HG02943 (cell line): ENCODE data around the gene RPS6KA2.

ENCODE experiments used
- ATAC-seq: cut with Tn5 transposase; IDR thresholded peaks from one replicate; pipeline ENCODE4 v1.9.1; 2021; ENCODE audit warnings: mild to moderate bottlenecking, low read depth, moderate library complexity; ENCODE audit not compliant: unreplicated experiment

The RPS6KA2 gene

GRCh38 chr6:166580076-166581050 lies 46.7 kb downstream of the RPS6KA2 start:
- ATAC-seq = no peak

- no peak for ATAC-seq
Measured at GRCh38 chr6:166579237-166579850, 47.7 kb downstream of the RPS6KA2 start.

GRCh38 chr6:166578536-166579236 lies 48.4 kb downstream of the RPS6KA2 start:
- ATAC-seq = no peak

GRCh38 chr6:166575205-166575604 lies 51.8 kb downstream of the RPS6KA2 start:
- ATAC-seq = no peak

GRCh38 chr6:166573511-166574216 lies 53.4 kb downstream of the RPS6KA2 start:
- no peak for ATAC-seq

GRCh38 chr6:166572370-166573261 lies 54.4 kb downstream of the RPS6KA2 start:
- no peak for ATAC-seq

GRCh38 chr6:166570929-166571713 lies 55.9 kb downstream of the RPS6KA2 start:
- no peak for ATAC-seq

GRCh38 chr6:166569206-166569605 lies 57.8 kb downstream of the RPS6KA2 start:
- no peak for ATAC-seq

GRCh38 chr6:166567813-166568212 lies 59.2 kb downstream of the RPS6KA2 start:
- ATAC-seq = no peak

- no peak for ATAC-seq
Measured at GRCh38 chr6:166567107-166567506, 59.9 kb downstream of the RPS6KA2 start.

- no peak for ATAC-seq
Measured at GRCh38 chr6:166566026-166567011, 60.7 kb downstream of the RPS6KA2 start.

GRCh38 chr6:166565084-166565967 lies 61.7 kb downstream of the RPS6KA2 start:
- ATAC-seq = no peak

- ATAC-seq = no peak
Measured at GRCh38 chr6:166563805-166564204, 63.2 kb downstream of the RPS6KA2 start.

- ATAC-seq = no peak
Measured at GRCh38 chr6:166563200-166563599, 63.9 kb downstream of the RPS6KA2 start.

- no peak for ATAC-seq
Measured at GRCh38 chr6:166562726-166563125, 64.3 kb downstream of the RPS6KA2 start.

- no peak for ATAC-seq
Measured at GRCh38 chr6:166561771-166562359, 65.2 kb downstream of the RPS6KA2 start.
